ES-I3 (cell line): ENCODE results near the gene PHYHIPL.

Experiments used
- H3K36me3 ChIP-seq: 2 replicates; pipeline ENCODE4 v1.6.1; 2013; ENCODE audit warnings: mild to moderate bottlenecking, low read length, control low read depth, moderate library complexity; ENCODE audit not compliant: insufficient read depth
- H3K4me1 ChIP-seq: 2 replicates; pipeline ENCODE4 v1.6.1; 2013; ENCODE audit warnings: mild to moderate bottlenecking, control low read depth, low read length; ENCODE audit not compliant: insufficient read depth
- H3K9ac ChIP-seq: 2 replicates; pipeline ENCODE4 v1.6.1; 2013; ENCODE audit warnings: low read depth, mild to moderate bottlenecking, low read length, moderate library complexity
- H3K9me3 ChIP-seq: 2 replicates; pipeline ENCODE4 v1.6.1; 2013; ENCODE audit warnings: mild to moderate bottlenecking, low read length, moderate library complexity; ENCODE audit not compliant: control insufficient read depth, insufficient read depth

Gene PHYHIPL

DNA sequence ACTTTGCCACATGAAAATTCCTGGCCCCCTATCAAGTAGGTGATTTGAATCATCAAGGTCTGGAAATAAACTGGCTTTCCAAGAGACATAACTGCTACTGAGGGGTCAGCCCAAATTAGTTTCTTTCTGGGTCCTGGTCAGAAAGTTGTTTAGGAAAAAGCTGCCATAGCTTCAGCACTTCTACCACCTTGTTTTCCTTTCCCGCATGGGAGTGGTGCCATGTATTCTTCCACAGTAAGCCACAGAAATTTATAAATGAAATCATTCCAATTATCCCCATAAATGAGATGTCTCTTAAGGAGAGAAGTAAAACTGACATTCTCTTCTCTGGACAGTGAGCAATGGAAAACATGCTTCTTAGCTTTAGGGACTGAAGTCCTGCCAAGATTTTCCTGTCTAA, 80.8 kb downstream of the PHYHIPL start:
- no peaks in the 10 kb centered on the region for H3K9me3 ChIP-seq
- H3K9ac ChIP-seq = no peak overlapping the region
- H3K36me3 ChIP-seq = no peaks in the 10 kb centered on the region
- H3K4me1 ChIP-seq = no peaks in the 10 kb centered on the region

DNA sequence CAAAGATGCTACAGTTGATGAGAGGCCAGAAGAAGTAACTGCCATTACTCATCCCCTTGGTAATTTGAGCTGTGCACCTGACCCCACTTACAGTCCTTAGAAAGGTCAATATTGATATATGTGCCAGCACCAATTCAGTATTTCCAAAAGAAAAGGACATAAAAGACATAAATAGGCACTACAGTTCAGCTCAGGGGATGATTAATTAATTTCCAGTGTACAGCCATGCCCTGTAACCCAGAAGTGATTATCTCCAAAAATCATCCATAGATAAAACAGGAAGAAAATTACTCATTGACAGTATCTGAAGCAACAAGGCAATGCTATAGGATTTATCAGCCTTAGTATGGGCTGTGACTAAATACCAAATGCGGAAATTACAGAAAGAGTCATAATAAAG, 82.4 kb downstream of the PHYHIPL start:
- no peaks in the 10 kb centered on the region for H3K36me3 ChIP-seq
- no peaks in the 10 kb centered on the region for H3K4me1 ChIP-seq
- no peaks in the 10 kb centered on the region for H3K9me3 ChIP-seq
- no peak overlapping the region for H3K9ac ChIP-seq

DNA sequence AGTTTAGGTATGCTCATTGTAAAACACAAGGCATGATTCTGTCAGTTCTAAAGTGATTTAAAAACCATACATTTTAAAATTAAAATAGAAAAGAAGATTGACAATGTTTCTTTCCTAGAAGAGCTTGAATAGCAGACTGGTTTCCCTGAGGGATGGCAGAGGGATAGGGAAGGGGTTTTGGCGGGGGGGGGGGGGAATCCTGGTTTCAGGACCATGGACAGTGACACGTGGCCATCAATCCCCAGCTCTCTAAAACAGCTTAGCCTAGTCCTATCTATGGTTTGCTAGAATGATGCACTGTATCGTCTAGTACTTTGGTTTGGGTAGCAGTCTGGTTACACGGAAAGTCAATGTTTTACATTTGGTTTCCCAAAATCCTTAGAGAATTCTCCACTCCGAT, 88.7 kb downstream of the PHYHIPL start:
- Histone ChIP-seq H3K36me3 (no peaks in the 10 kb centered on the region), H3K9me3 (no peaks in the 10 kb centered on the region), H3K4me1 (no peaks in the 10 kb centered on the region), H3K9ac (no peak overlapping the region)

DNA sequence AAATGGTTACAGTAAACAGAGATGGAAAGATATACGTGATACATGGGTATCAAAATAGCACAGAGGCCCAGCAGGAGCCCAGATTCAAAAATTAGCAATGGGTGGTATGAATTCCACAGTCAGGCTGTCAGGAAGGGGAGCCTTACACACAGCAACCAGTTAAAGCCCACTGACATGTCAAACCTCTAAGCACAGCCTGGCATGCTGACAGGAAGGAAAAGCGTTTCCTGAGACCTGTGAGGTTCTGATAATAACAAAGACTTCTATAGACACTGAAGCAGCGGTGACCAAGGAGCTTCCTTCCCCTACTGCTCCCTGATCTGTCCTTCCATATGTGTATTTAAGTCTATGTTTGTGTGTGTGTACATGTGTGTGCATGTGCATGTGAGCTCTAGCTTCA, 89.9 kb downstream of the PHYHIPL start:
- Histone ChIP-seq H3K9me3 (no peaks in the 10 kb centered on the region), H3K9ac (no peak overlapping the region), H3K4me1 (no peaks in the 10 kb centered on the region), H3K36me3 (no peaks in the 10 kb centered on the region)

DNA sequence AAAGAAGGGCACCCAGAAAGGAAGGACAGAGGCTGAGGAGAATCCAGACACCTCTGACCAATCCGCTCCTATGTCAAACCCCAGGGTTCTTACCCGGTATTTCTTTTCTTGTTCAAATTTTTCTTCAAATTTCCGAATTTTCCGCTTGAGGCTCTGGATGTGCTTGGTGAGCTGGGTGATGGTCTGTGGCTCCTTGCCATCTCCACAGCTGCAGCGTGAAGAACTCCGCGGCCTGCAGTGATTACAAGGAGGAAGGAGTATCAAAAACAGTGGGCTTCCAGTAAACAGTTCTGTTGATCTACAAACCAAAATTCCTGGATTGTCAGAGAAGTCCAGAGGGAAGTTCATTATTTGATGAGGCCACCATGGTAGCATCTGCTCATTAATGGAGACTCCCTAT, 92.0 kb downstream of the PHYHIPL start:
- no peaks in the 10 kb centered on the region for H3K4me1 ChIP-seq
- no peaks in the 10 kb centered on the region for H3K9me3 ChIP-seq
- H3K9ac ChIP-seq = no peak overlapping the region
- H3K36me3 ChIP-seq = no peaks in the 10 kb centered on the region

DNA sequence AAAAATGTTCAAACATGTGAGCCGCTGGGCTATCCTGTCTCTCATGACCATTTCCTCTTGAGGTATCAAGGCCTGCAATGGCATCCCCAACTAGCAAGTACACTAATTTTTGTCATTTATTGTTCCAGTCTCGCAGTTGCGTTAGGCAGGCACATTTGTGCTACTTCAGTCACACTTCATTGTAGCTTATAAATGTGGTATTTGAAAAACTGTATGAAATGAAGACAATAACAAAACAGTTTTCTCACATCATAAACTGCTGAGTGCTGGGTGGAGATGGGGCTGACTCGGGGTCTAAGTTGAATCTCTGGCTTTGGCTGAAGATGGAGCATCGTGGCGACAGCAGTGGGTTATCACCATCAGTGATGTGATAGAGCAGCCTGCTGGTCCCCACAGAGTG, 93.2 kb downstream of the PHYHIPL start:
- Histone ChIP-seq H3K36me3 (no peaks in the 10 kb centered on the region), H3K9me3 (no peaks in the 10 kb centered on the region), H3K9ac (no peak overlapping the region), H3K4me1 (no peaks in the 10 kb centered on the region)

DNA sequence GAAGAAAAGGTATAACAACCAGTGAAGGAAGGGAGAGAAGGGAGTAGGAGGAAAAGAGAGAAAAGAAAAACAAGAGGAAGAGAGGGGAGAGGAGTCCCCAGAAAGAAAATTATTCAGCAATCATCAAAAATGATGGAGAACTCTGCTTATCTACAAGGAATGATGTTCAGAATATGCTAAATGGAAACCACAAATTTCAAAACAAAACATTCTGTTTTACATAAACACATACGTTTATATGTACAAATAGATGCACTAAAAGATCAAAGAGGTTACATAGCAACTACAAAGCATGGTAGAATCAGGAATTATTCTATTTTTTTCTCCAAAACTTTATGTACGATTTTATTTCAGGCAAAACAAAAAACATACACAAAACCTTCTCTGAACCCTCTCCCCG, 94.0 kb downstream of the PHYHIPL start:
- Histone ChIP-seq H3K9me3 (no peaks in the 10 kb centered on the region), H3K9ac (no peak overlapping the region), H3K36me3 (no peaks in the 10 kb centered on the region)

DNA sequence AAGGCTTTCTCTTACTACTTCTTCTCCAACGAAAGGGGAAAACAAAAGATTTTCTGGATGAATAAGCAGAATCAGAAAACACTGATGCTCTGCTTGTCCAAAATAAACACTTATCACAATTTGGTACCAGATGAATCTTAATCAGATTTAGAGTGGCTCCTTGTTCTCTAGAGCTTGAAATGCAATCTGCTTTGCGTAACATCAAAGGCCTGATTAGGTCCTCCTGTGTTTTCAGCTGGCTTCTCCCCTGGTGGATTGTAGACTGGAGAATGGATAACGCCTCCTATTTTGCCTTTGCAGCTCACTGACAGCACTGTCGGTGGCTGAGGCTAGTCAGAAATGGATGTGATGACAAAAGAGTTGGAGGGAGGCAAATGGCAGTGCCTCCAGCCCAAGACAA, 94.7 kb downstream of the PHYHIPL start:
- H3K36me3 ChIP-seq = no peaks in the 10 kb centered on the region
- no peak overlapping the region for H3K9ac ChIP-seq
- no peaks in the 10 kb centered on the region for H3K4me1 ChIP-seq
- no peaks in the 10 kb centered on the region for H3K9me3 ChIP-seq

More for the DNA sequence above, 94.0 kb downstream of the PHYHIPL start:
- no peaks in the 10 kb centered on the region for H3K4me1 ChIP-seq

DNA sequence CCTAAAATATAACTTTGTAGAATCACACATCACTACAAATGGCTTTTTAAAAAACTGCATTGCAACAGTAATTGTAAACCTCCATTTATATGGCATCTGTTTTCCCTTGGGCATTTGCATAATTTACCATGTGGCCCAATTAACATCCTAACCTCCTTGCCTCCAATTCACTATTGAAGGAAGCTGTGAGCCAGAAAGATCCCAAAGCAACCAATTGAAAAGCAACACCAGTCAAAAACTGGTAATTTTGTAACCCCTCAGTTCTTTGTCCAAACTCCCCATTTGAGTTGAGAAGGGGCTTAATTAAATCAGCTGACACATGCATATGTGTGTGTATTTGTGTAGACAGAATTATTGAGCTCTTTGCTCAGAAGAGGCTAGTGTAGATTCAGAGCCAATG, 95.6 kb downstream of the PHYHIPL start:
- H3K4me1 ChIP-seq = no peaks in the 10 kb centered on the region
- no peaks in the 10 kb centered on the region for H3K9me3 ChIP-seq
- H3K9ac ChIP-seq = no peak overlapping the region
- H3K36me3 ChIP-seq = no peaks in the 10 kb centered on the region

DNA sequence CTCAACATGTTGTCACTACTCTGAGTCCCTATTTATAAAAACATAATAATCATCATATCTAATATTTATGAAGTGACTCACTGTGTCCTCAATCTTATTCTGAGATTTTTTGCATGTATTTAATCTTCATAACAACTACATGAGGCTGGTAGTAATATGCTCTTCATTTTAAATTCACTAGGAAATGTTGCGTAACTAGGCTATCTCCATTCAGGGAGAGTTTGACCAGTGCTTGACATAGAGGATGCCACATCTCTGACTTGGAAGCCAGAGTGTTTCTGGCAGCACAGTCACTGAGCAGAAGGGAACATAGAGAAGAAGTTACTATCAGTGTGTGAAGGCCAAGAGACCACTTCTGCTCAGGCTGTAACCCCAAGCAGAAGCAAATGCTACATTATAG, 97.0 kb downstream of the PHYHIPL start:
- Histone ChIP-seq H3K36me3 (no peaks in the 10 kb centered on the region), H3K4me1 (no peaks in the 10 kb centered on the region), H3K9ac (no peak overlapping the region), H3K9me3 (no peaks in the 10 kb centered on the region)

DNA sequence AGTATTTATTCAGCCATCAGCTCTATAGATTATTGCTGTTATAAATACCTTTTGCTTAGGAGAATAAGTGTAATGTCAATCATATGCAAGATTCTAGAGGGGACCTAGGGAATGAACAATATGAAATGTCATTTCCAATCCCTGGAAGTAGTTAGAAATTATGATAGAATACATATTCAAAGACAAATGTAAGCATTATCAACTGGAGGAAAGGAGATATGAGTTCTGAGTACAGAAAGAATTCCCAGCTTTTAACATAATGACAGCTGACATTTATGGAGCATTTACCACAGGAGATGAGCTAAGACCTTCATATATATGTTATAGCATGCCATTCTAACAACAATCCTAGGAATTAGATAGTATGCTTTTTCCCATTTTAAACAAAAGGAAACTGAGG, 99.7 kb downstream of the PHYHIPL start:
- Histone ChIP-seq H3K36me3 (no peaks in the 10 kb centered on the region), H3K9ac (no peak overlapping the region), H3K9me3 (no peaks in the 10 kb centered on the region), H3K4me1 (no peaks in the 10 kb centered on the region)

DNA sequence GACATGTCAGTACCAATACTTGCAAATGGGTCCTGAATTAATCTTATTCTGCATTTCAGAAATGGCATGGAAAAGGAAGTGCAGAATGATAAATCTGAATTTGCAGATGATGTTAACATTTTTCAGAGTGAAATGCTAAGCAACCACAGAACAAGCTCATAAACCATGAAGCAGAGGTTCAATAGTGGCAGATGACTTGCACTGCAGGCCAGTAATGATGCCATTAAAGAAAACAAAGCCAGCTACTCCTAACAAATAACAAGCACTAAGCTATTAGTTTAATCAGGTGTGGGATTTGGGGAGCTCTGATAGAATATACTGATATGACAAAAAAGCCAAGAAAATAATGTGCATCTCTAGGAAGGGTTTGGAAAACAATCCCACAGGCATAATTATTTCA, 100.5 kb downstream of the PHYHIPL start:
- Histone ChIP-seq H3K36me3 (no peaks in the 10 kb centered on the region), H3K4me1 (no peaks in the 10 kb centered on the region), H3K9me3 (no peaks in the 10 kb centered on the region), H3K9ac (no peak overlapping the region)

DNA sequence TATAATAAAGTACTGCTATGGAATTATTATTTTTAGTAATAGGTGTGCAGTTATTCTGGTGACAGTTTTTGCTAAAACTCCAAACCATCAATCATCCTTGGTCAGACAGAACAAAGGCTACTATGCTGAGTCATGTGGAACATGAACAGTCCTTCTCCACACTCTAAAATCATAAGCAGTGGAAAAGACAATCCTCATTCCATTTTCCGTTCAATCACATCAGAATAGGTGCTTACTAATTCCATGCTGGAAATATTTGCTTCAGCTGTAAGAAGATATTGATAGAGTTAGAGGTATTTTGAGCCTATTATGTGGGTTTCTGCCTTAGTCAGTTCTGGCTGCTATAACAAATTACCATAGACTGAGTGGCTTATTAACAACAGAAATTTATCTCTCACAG, 103.0 kb downstream of the PHYHIPL start:
- no peaks in the 10 kb centered on the region for H3K36me3 ChIP-seq
- no peaks in the 10 kb centered on the region for H3K9me3 ChIP-seq
- H3K4me1 ChIP-seq = peaks cover 6% of the 10 kb centered on the region; the same call in 1 of the 2 replicates
- no peak overlapping the region for H3K9ac ChIP-seq

DNA sequence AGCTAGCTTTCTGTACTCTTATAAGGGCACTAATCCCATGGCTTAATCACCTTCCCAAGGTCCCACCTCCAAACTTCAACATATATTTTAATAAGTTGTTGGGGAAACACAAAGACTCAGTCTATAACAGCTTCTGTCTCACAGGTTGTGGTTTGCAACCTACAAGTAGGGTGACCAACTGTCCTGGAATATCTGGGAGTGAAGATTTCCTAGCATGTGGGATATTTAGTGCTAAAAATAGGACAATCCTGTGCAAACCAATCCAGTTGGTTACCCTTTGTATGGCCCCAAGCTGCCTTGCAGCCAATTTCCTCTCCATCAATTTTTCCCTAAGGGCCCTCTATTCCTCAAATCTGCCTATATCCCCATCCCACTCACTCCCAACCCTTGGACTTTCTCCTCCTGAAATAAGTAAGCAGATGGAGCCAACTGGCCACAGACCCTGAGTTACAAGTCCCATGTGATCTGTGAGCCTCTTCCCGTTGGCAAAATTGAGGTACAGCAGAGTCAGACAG, 103.6 kb downstream of the PHYHIPL start:
- peaks cover 6% of the 10 kb centered on the region; the same call in 1 of the 2 replicates for H3K4me1 ChIP-seq
- H3K36me3 ChIP-seq = no peaks in the 10 kb centered on the region
- no peaks in the 10 kb centered on the region for H3K9me3 ChIP-seq
- no peak overlapping the region for H3K9ac ChIP-seq

DNA sequence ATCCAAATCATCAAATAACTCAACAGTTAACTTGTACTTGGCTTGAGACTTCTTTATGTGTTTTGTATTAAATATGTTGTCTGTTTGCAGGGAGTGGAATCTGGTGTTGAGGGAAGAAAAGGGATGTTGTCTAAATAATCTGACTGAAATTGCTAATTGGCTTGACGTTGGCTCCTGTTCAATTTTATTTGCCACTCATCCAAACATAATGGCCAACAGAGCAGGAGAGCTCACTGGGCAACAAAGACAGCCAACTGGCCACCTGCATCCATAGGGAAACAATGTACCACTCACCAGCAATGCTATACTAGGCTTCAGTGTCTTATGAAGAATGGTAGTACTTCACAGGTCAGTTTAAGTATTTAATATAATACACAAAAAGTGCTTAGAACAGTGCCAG, 105.4 kb downstream of the PHYHIPL start:
- Histone ChIP-seq H3K9ac (no peak overlapping the region), H3K9me3 (no peaks in the 10 kb centered on the region), H3K4me1 (peaks cover 6% of the 10 kb centered on the region; the same call in 1 of the 2 replicates), H3K36me3 (no peaks in the 10 kb centered on the region)
